Measurements from ENCODE around the gene SMURF1.

The SMURF1 gene

DNA sequence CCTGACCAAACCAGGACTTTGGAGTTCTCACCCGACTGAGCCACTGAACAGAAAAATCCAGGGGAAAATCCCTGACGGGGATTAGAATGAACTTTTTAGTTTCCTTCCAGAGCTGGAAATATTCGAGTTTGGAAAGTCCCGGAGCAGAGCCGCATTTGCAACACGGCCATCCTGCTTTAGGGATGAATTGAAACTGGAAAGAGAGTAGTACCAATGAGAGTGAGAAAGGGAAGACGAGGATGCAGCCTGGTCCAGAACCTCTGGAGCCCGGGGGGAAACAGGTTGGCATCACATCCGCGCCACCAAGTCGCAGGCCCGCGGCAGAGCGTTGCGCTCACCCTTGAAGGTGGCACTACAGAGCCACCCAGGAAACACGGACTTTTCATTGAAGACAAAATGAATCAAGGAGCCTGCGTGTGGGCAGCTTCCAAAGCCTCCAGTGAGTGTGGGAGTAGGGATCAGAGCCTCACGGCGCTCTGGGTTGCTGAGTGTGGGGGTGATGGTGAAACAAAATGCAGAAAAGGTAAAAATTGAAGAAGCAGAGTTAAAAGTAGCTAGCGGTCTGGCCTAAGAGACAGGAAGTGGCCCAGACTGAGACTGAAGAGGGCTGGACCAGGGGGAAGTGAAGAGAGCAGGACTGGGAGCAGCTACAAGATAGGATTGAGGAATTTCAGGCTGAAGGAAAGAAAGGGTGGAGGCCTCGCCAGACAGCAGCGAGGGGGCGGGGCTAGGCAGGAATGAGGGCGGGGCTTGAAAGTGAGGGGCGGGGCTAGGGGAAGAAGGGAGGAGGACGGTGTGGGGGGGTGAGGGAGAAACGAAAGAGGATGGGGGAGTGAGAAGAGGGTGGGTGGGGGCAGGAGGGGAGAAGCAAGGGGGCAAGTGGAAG lies 1.8 kb downstream of the SMURF1 start:
- no peak for FAIRE-seq

DNA sequence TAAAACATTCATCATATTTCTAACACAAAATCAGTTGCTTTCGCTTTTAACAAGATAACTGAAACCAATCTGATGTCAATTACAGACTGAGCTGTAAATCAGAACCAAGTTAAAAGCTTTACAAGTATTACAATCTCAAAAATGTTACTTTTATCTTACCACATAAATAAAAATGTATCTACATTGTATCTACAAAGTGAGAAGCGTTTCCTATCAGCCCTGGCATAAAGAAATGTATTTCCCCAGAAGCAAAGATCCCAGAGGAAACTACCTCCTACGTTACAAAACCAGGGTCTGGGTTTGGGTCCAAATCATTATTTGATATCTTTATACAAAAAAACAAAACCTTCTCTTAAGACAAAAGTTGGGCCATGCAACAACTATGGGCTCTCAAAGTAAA lies 2.6 kb downstream of the SMURF1 start:
- no peak for FAIRE-seq

GRCh38 chr7:99140813-99141212 lies 3.1 kb downstream of the SMURF1 start:
- FAIRE-seq = no peak

- FAIRE-seq = no peak
These were observed 4.9 kb downstream of the SMURF1 start for GRCh38 chr7:99139036-99139435.

- peak; percentile 38 for FAIRE-seq
These were observed 6.3 kb downstream of the SMURF1 start for GRCh38 chr7:99137411-99138180.

DNA sequence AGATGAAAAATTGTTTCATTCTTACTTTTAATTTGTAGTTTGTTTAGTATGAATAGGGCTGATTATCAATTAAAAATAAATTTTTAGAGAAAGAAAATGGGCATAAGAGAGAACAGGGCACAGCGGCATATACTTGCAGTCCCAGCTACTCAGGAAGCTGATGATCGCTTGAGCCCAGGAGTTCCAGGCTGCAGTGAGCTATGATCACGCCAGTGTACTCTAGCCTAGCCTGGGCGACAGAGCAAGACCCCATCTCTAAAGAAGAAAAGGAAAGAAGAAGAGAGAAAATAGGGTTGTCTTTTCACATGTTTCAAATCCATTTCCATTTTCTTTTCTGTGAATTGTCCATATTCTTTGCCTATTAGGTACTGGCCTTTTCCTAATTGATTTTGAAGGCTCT lies 8.0 kb downstream of the SMURF1 start:
- no peak for FAIRE-seq

DNA sequence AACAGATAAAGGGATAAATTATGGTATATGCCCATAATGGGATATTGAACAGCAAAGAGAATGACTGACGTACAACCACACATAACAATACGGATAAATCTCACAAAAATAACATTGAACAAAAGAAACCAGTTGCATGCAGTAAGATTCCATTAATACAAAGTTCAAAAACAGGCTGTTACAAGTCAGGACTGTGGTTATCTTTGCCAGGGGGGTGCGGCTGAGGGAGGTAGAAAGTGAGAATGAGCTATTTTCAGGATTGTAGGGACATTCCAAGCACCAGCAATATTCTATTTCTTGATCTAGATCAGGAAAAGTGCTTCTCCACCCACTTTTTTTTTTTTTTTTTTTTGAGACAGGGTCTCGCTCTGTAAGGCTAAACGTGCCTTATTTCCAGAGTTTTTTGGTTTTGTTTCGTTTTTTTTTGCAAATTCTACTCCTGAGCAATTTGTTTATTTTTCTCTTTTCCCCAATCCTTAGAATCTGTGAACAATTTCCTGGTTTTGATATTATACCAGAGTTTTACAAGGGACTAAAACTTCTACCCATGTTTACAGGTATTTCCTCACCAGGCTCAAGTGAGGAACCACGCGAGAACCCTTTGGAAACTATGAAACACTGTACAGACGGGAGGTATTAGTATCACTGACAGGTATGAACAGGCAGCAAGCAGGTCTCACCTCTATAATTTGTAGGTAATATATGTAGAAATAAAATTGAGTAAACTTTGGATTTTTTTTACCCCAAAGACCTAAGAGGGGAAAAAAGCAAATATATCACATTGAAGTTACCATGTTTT lies 9.9 kb downstream of the SMURF1 start:
- no peak for FAIRE-seq

DNA sequence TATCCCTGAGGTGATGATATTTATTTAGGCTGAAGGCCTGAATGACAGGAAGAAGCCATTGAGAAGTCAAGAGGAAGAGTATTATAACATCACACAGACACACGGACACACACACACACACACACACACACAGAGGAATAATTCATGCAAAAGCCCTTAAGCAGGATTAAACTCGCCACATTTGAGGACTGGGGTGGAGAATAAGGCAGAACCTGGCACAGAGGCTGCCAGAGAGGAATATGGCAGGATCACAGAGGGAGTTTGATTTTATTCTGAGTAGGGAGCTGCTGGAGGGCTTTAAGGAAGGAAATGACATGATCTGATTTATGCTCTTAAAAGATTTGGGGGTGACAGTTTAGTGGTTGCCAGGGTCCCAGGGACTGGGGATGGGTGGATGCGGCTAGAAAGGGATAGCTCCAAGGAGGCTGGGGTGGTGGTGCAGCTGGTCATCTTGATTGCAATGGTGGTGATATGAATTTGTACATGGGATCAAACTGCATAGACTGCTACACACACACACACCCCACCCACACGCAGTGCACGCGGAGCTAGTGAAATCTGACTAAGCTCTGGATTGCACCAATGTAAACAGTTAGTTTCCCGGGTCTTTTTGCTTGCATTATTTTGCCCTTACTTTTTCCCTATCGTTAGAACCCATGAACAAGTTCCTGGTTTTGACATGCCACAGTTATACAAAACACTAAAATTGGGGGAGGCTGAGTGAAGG lies 11.2 kb downstream of the SMURF1 start:
- FAIRE-seq = no peak

GRCh38 chr7:99131290-99131689 lies 12.6 kb downstream of the SMURF1 start:
- no peak for FAIRE-seq

GRCh38 chr7:99129536-99129935 lies 14.4 kb downstream of the SMURF1 start:
- FAIRE-seq = no peak

GRCh38 chr7:99129001-99129400 lies 14.9 kb downstream of the SMURF1 start:
- no peak for FAIRE-seq

DNA sequence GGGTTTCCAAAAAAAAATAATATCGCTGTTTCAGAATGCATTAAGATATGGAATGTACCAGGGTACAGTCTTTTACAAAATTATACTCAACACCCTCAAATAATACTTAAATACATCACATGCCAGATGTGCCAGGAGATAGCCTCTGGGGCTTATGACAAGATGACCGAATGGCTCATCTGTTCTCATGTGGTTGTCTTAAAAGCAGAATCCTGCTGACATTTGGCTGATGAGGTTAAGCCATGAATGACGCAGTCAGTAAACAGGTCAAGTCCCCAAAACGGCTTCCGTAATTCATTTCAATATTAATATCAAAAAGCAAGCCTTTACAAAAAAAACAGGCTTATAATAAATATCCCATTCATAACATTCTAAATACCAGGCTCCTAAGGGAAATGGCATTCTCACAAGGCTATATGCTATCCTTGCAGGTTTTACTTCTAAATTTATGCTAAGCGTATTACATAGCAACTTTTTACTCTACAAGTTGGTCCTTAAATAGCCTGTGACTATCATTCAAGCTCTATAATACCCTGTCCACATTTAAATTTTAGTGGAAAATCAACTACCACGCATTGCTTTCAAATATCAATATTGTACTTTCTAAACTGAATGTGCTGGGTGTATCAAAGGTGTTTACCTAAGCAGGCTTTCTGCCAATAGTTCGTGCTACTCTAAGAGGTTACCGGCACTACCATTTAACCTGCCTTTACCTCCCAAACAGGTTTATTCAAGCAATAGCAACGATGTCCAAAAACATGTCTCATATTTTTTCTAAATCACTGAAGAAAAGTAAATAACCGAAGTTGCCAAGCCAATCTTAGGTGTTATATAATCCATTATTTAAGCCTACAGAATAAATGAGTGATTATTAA lies 15.6 kb downstream of the SMURF1 start:
- peak; percentile 99 for FAIRE-seq

- FAIRE-seq = peak; percentile 5
These were observed 16.3 kb downstream of the SMURF1 start for GRCh38 chr7:99127636-99128035.

GRCh38 chr7:99126921-99127553 lies 16.9 kb downstream of the SMURF1 start:
- no peak for FAIRE-seq

DNA sequence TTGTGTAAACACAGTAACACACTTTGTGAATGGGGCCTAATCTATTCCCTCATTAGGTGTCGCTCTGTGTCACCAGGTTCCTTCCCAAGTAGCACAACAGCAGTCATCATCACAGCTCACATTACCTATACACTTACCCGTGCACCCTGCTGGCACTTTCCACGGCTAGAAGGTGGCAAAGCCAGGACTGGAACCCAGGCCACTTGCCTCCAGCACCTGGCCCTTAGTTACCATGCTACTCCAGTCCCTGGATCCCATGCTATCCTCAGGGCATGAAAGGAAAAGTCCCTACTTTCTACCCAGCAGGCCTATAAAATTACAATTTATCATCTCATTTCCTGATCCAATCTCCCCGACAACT lies 18.4 kb downstream of the SMURF1 start:
- FAIRE-seq = no peak

GRCh38 chr7:99124751-99125504 lies 19.0 kb downstream of the SMURF1 start:
- FAIRE-seq = no peak

DNA sequence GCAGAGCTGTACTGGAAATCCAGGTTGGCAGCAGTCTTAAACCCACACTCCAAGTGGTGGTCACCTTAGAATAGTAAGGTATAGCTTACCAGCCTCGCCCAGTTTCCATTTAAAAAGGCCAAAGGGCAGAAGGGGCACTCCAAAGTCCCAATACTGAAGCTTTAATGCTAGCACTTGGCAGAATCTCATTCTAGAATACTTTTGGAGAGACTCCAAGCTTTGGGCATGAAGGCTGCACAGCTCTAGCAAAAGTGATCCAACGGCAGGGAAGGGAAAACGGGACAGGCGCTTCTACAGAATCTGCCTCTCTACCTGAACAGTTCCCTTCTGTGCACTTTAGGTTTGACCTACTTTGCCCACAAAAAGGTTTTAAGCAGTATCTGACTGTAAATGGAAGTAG lies 19.7 kb downstream of the SMURF1 start:
- no peak for FAIRE-seq

- no peak for FAIRE-seq
These were observed 20.3 kb downstream of the SMURF1 start for GRCh38 chr7:99123571-99124033.

- FAIRE-seq = no peak
These were observed 21.1 kb downstream of the SMURF1 start for GRCh38 chr7:99122762-99123161.

DNA sequence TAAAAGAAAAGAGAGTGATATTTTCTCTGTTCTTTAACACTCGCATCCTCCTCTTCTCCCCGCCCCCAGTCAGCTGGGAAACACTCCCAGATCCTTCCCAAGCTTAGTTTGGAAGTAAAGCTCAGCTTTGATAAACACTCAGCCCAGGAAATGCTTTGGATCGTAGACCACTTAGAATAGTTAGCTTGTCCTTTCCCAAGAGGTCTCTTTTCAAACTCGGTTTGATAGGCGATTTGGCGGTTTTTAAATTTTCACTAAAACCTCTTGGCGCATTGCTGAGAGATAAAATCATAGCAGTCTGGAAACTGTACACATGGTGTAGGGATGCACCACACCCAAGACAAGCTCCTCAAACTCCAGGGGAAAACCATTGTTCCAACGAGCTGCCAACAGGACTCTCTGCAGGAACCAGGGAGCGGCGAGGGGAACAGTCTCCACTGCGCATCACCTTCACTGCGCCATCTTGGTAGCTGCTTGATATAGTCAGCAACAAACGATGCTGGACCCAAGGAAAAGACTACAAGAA lies 22.3 kb downstream of the SMURF1 start:
- FAIRE-seq = no peak

Data from islet of Langerhans (tissue), 1 donor.